OCI-LY7 (cell line): ENCODE results near the gene TNN.

ENCODE experiments used
- CTCF ChIP-seq: fragments of 200-600 bp; sonication (generic); conservative IDR thresholded peaks from 2 replicates; pipeline ENCODE4 v1.5.1; 2014; ENCODE audit warnings: mild to moderate bottlenecking, antibody characterized with exemption, low read length, moderate library complexity, mixed read lengths
- EZH2phosphoT487 ChIP-seq: fragments of 200-600 bp; sonication (generic); IDR thresholded peaks from 2 replicates; pipeline ENCODE4 v1.6.1; 2018; ENCODE audit warnings: low read depth, borderline replicate concordance, mild to moderate bottlenecking, mixed run types, antibody characterized with exemption, low read length, moderate library complexity, mixed read lengths

- TF ChIP-seq EZH2phosphoT487 = no peak
- no peak for TF ChIP-seq CTCF
Measured at GRCh38 chr1:175040324-175040879, 27.2 kb upstream of the TNN start.
